OCI-LY3 (cell line): Measurements from ENCODE around the gene ZNF41.

Experiments
- CTCF ChIP-seq: fragments of 200-600, 300-600 bp; sonication (generic); IDR thresholded peaks from 2 replicates; pipeline ENCODE4 v1.5.1; 2014; ENCODE audit warnings: antibody characterized with exemption, low read length, low read depth
- EZH2phosphoT487 ChIP-seq: fragments of 200-600 bp; shearing (Covaris generic); IDR thresholded peaks from 2 replicates; pipeline ENCODE4 v1.6.1; 2018; ENCODE audit warnings: antibody characterized with exemption, mixed run types, low read depth

GRCh38 chrX:47530049-47530448 is 47.0 kb upstream of the ZNF41 start:
- TF ChIP-seq CTCF (no peak), EZH2phosphoT487 (no peak)
